ENCODE measurements around the gene GHITM. TPM values are rescaled to one million over a fixed set of nuclear protein-coding genes. Genes with fewer than 3 reads are reported as not detected.
"Not testable (repeated sequence)": the region's sequence is repeated elsewhere in the genome, so short reads cannot be mapped to it uniquely, and the experiment has no call there.

Gene GHITM
- total and polyA plus RNA-seq, 12 donors: 77.3 to 492 (median 266) TPM

- no peaks in the 10 kb centered on the region for H3K36me3 ChIP-seq (replicated peaks in 1 of 2)
- no peak for DNase-seq
- TF ChIP-seq POLR2A (IDR thresholded peaks at IDR 0.05): no peak
- TF ChIP-seq CTCF (IDR thresholded peaks at IDR 0.05): peak in 4 of 6 experiments; percentile 17 to 45 (median 24)
- peaks cover 0 to 5% of the 10 kb centered on the region in 2 donors for H3K4me1 ChIP-seq (replicated peaks in 1 of 2)
- H3K27me3 ChIP-seq: no peaks in the 10 kb centered on the region
- WGBS, 4 donors: 37 to 40% (median 39%) methylated on average over 4 of the region's 4 CpGs
- H3K4me3 ChIP-seq: no peak overlapping the region
- intact Hi-C loops (cut with DNase I): no loop called here
- H3K9me3 ChIP-seq (replicated peaks in 1 of 3): no peaks in the 10 kb centered on the region
- H3K27ac ChIP-seq: no peak overlapping the region
Observed at GRCh38 chr10:84097787-84098353, 41.4 kb upstream of the GHITM start.

GRCh38 chr10:84098667-84099066 lies 40.6 kb upstream of the GHITM start:
- Histone ChIP-seq H3K9me3 (replicated peaks in 1 of 3) (no peaks in the 10 kb centered on the region), H3K36me3 (replicated peaks in 1 of 2) (no peaks in the 10 kb centered on the region), H3K27ac (no peak overlapping the region), H3K27me3 (no peaks in the 10 kb centered on the region), H3K4me3 (no peak overlapping the region), H3K4me1 (replicated peaks in 1 of 2) (peaks cover 0 to 5% of the 10 kb centered on the region in 2 donors)
- no peak for DNase-seq
- no peak for TF ChIP-seq CTCF (IDR thresholded peaks at IDR 0.05)
- no peak for TF ChIP-seq POLR2A (IDR thresholded peaks at IDR 0.05)
- intact Hi-C loops (cut with DNase I): no loop called here
- 56 to 64% (median 58%) methylated on average over 2 of the region's 2 CpGs for WGBS, 4 donors

GRCh38 chr10:84101042-84101441 lies 38.3 kb upstream of the GHITM start:
- WGBS, 4 donors: 71 to 84% (median 76%) methylated on average over 2 of the region's 2 CpGs
- no peak overlapping the region for H3K4me3 ChIP-seq
- peaks cover 0 to 5% of the 10 kb centered on the region in 2 donors for H3K4me1 ChIP-seq (replicated peaks in 1 of 2)
- H3K27ac ChIP-seq: no peak overlapping the region
- H3K36me3 ChIP-seq (replicated peaks in 1 of 2): no peaks in the 10 kb centered on the region
- no peak for DNase-seq
- H3K9me3 ChIP-seq (replicated peaks in 1 of 3): no peaks in the 10 kb centered on the region
- no peak for TF ChIP-seq CTCF (IDR thresholded peaks at IDR 0.05)
- TF ChIP-seq POLR2A (IDR thresholded peaks at IDR 0.05): no peak
- H3K27me3 ChIP-seq: no peaks in the 10 kb centered on the region
- intact Hi-C loops (cut with DNase I): no loop called here

GRCh38 chr10:84108797-84109196 lies 30.5 kb upstream of the GHITM start:
- no peak for DNase-seq
- intact Hi-C loops (cut with DNase I): no loop called here
- WGBS, 4 donors: 82 to 91% (median 87%) methylated on average over 10 to 18 of the region's 18 CpGs
- Histone ChIP-seq H3K4me3 (no peak overlapping the region), H3K27me3 (no peaks in the 10 kb centered on the region), H3K4me1 (replicated peaks in 1 of 2) (no peaks in the 10 kb centered on the region), H3K36me3 (replicated peaks in 1 of 2) (no peaks in the 10 kb centered on the region), H3K27ac (no peak overlapping the region), H3K9me3 (replicated peaks in 1 of 3) (no peaks in the 10 kb centered on the region)
- TF ChIP-seq CTCF (IDR thresholded peaks at IDR 0.05) (no peak), POLR2A (IDR thresholded peaks at IDR 0.05) (no peak)

GRCh38 chr10:84109772-84110171 lies 29.5 kb upstream of the GHITM start:
- 70 to 82% (median 73%) methylated on average over 9 of the region's 9 CpGs for WGBS, 4 donors
- intact Hi-C loops (cut with DNase I); H3K4me3 ChIP-seq; H3K9me3 ChIP-seq (replicated peaks in 1 of 3); H3K27ac ChIP-seq; DNase-seq; H3K27me3 ChIP-seq; H3K4me1 ChIP-seq (replicated peaks in 1 of 2); H3K36me3 ChIP-seq (replicated peaks in 1 of 2): not testable (repeated sequence)

GRCh38 chr10:84113468-84113867 lies 25.8 kb upstream of the GHITM start:
- H3K4me3 ChIP-seq; H3K4me1 ChIP-seq (replicated peaks in 1 of 2); H3K36me3 ChIP-seq (replicated peaks in 1 of 2); intact Hi-C loops (cut with DNase I); DNase-seq; H3K27me3 ChIP-seq; H3K9me3 ChIP-seq (replicated peaks in 1 of 3); H3K27ac ChIP-seq: not testable (repeated sequence)
- 30 to 76% (median 67%) methylated on average over 1 of the region's 1 CpG; no CpG with 5 or more reads in 1 of the 4 donors for WGBS, 4 donors
